Measurements from ENCODE around the gene DGLUCY.

DGLUCY gene

DNA sequence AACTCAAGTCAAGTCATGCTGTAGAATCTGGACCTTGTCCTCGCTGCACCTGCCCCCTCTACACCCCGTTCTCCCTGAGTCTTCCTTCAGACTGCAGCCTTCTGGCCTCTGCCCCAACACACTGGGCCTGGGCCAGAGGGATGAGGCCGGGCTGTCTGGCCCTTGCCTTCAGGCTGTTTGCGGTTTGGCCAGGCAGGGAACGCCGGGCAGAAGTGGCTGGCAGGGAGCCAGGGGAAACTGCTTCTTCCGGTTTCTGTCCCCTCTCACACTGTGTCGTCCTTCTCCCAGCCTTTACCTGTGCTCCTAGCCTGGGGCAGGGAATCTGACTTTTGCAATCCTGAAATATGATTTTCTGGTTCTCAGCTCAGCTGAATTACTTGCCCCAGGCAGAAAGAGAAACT lies 13.5 kb downstream of the DGLUCY start:
- no peak for TF ChIP-seq EZH2phosphoT487 (IDR thresholded peaks at IDR 0.05; ENCODE audit: borderline replicate concordance)
- TF ChIP-seq, protein P1, sequence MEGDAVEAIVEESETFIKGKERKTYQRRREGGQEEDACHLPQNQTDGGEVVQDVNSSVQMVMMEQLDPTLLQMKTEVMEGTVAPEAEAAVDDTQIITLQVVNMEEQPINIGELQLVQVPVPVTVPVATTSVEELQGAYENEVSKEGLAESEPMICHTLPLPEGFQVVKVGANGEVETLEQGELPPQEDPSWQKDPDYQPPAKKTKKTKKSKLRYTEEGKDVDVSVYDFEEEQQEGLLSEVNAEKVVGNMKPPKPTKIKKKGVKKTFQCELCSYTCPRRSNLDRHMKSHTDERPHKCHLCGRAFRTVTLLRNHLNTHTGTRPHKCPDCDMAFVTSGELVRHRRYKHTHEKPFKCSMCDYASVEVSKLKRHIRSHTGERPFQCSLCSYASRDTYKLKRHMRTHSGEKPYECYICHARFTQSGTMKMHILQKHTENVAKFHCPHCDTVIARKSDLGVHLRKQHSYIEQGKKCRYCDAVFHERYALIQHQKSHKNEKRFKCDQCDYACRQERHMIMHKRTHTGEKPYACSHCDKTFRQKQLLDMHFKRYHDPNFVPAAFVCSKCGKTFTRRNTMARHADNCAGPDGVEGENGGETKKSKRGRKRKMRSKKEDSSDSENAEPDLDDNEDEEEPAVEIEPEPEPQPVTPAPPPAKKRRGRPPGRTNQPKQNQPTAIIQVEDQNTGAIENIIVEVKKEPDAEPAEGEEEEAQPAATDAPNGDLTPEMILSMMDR (conservative IDR thresholded peaks at IDR 0.05; ENCODE audit: low read length), result no peak
- Histone ChIP-seq H3K36me3 (ENCODE audit: insufficient read depth, low read length) (peaks cover 14% of the 10 kb centered on the region; the same call in 1 of the 2 replicates), H3K4me3 (ENCODE audit: low read length, poor library complexity, severe bottlenecking) (no peak overlapping the region), H3K79me2 (ENCODE audit: insufficient read depth, low read length) (peaks cover 52% of the 10 kb centered on the region), H3K9ac (ENCODE audit: low read depth, low read length, poor library complexity, severe bottlenecking) (no peak overlapping the region), H3K27me3 (ENCODE audit: insufficient read depth, low read length, poor library complexity, severe bottlenecking) (no peaks in the 10 kb centered on the region), H4K20me1 (ENCODE audit: insufficient read depth, low read length, poor library complexity, severe bottlenecking) (peaks cover 17% of the 10 kb centered on the region), H3K9me2 (replicated peaks; ENCODE audit: low read depth, low read length) (no peaks in the 10 kb centered on the region), H3K4me2 (ENCODE audit: low read depth, low read length, poor library complexity, severe bottlenecking) (no peak overlapping the region), H3F3A (ENCODE audit: low read depth) (no peaks in the 10 kb centered on the region), H3K4me1 (ENCODE audit: insufficient read depth, low read length, poor library complexity, severe bottlenecking) (no peaks in the 10 kb centered on the region), H2AFZ (ENCODE audit: low read length) (no peak overlapping the region), H3K9me3 (ENCODE audit: insufficient read depth, low read depth, low read length) (no peaks in the 10 kb centered on the region)

DNA sequence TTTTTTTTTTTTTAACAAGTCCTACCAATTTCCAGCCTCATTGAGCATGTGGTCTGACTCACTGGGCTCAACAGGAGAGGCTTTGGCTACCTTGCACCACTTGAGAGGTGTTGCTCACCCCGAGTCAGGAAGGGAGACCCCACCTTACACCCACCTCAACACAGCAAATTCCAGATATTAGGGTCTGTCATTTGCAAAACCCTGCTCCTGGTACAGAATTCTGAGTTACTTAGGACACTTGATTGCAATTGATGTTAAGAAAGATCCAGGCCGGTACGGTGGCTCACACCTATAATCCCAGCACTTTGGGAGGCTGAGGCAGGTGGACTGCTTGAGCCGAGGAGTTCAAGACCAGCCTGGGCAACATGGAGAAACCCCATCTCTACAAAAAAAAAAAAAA lies 14.1 kb downstream of the DGLUCY start:
- Histone ChIP-seq H3K79me2 (ENCODE audit: insufficient read depth, low read length) (peaks cover 49% of the 10 kb centered on the region), H4K20me1 (ENCODE audit: insufficient read depth, low read length, poor library complexity, severe bottlenecking) (peaks cover 17% of the 10 kb centered on the region)
- TF ChIP-seq, protein P1 (conservative IDR thresholded peaks at IDR 0.05; ENCODE audit: low read length), result no peak
- TF ChIP-seq EZH2phosphoT487 (IDR thresholded peaks at IDR 0.05; ENCODE audit: borderline replicate concordance), result no peak

DNA sequence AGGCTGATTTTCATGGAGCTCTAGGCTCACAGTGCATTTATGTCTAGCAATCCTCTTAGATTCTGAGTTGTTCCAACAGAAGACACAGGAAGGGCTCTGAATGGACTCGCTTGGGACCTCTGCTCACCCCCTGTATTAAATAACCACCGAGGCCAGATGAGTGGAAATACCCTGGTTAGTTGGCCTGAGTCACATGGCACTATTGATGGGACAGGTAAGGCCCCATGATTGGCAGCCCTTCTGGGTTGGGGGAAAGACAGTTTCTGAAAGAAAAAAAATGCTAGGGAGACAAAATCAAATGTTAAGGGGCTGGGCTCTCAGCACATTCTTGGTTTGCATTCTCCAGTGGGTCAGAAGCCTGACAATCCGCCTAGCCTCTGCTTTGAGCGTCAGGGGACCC lies 14.8 kb downstream of the DGLUCY start:
- H3K4me1 ChIP-seq (ENCODE audit: insufficient read depth, low read length, poor library complexity, severe bottlenecking), result no peaks in the 10 kb centered on the region
- H2AFZ ChIP-seq (ENCODE audit: low read length), result no peak overlapping the region
- no peak overlapping the region for H3K9ac ChIP-seq (ENCODE audit: low read depth, low read length, poor library complexity, severe bottlenecking)
- no peaks in the 10 kb centered on the region for H3K9me3 ChIP-seq (ENCODE audit: insufficient read depth, low read depth, low read length)
- H3K4me2 ChIP-seq (ENCODE audit: low read depth, low read length, poor library complexity, severe bottlenecking), result no peak overlapping the region
- peaks cover 17% of the 10 kb centered on the region for H4K20me1 ChIP-seq (ENCODE audit: insufficient read depth, low read length, poor library complexity, severe bottlenecking)
- H3K79me2 ChIP-seq (ENCODE audit: insufficient read depth, low read length), result peaks cover 43% of the 10 kb centered on the region; the same call in 1 of the 2 replicates
- H3K9me2 ChIP-seq (replicated peaks; ENCODE audit: low read depth, low read length), result no peaks in the 10 kb centered on the region
- H3K27me3 ChIP-seq (ENCODE audit: insufficient read depth, low read length, poor library complexity, severe bottlenecking), result no peaks in the 10 kb centered on the region
- no peaks in the 10 kb centered on the region for H3F3A ChIP-seq (ENCODE audit: low read depth)
- TF ChIP-seq, protein P1 (conservative IDR thresholded peaks at IDR 0.05; ENCODE audit: low read length), result no peak
- TF ChIP-seq EZH2phosphoT487 (IDR thresholded peaks at IDR 0.05; ENCODE audit: borderline replicate concordance), result no peak
- H3K4me3 ChIP-seq (ENCODE audit: low read length, poor library complexity, severe bottlenecking), result no peak overlapping the region
- peaks cover 17% of the 10 kb centered on the region; the same call in 1 of the 2 replicates for H3K36me3 ChIP-seq (ENCODE audit: insufficient read depth, low read length)

More for the DNA sequence above, 14.1 kb downstream of the DGLUCY start:
- no peaks in the 10 kb centered on the region for H3F3A ChIP-seq (ENCODE audit: low read depth)
- no peak overlapping the region for H3K4me3 ChIP-seq (ENCODE audit: low read length, poor library complexity, severe bottlenecking)
- no peaks in the 10 kb centered on the region for H3K9me3 ChIP-seq (ENCODE audit: insufficient read depth, low read depth, low read length)
- no peak overlapping the region for H2AFZ ChIP-seq (ENCODE audit: low read length)
- H3K27me3 ChIP-seq (ENCODE audit: insufficient read depth, low read length, poor library complexity, severe bottlenecking), result no peaks in the 10 kb centered on the region
- H3K36me3 ChIP-seq (ENCODE audit: insufficient read depth, low read length), result peaks cover 17% of the 10 kb centered on the region; the same call in 1 of the 2 replicates
- H3K4me2 ChIP-seq (ENCODE audit: low read depth, low read length, poor library complexity, severe bottlenecking), result no peak overlapping the region
- no peaks in the 10 kb centered on the region for H3K9me2 ChIP-seq (replicated peaks; ENCODE audit: low read depth, low read length)
- H3K4me1 ChIP-seq (ENCODE audit: insufficient read depth, low read length, poor library complexity, severe bottlenecking), result no peaks in the 10 kb centered on the region
- no peak overlapping the region for H3K9ac ChIP-seq (ENCODE audit: low read depth, low read length, poor library complexity, severe bottlenecking)
